BLaER1 treated with 17β-estradiol and CSF1 and Interleukin-3, amounts not matched to agents 10 nM and 100 nM (cell line): ENCODE results near the gene SDHB.

Experiments used
- H3K27ac ChIP-seq, 11 experiments: shearing (Covaris generic); formaldehyde crosslinking; 2 replicates each; pipeline ENCODE4 v1.8.1; 2022
- H3K27me3 ChIP-seq, 11 experiments: shearing (Covaris generic); formaldehyde crosslinking; 2 replicates each; pipeline ENCODE4 v1.8.1; 2022
- H3K36me3 ChIP-seq, 11 experiments: shearing (Covaris generic); formaldehyde crosslinking; 2 replicates each; pipeline ENCODE4 v1.8.1; 2022
- H3K4me1 ChIP-seq, 10 experiments: shearing (Covaris generic); formaldehyde crosslinking; 2 replicates each; pipeline ENCODE4 v1.8.1; 2022
- H3K4me2 ChIP-seq, 11 experiments: shearing (Covaris generic); formaldehyde crosslinking; 2 replicates each; pipeline ENCODE4 v1.8.1; 2022
- H3K4me3 ChIP-seq, 10 experiments: shearing (Covaris generic); formaldehyde crosslinking; 2 replicates each; pipeline ENCODE4 v1.8.1; 2022
- H3K9ac ChIP-seq, 11 experiments: shearing (Covaris generic); formaldehyde crosslinking; 2 replicates each; pipeline ENCODE4 v1.8.1; 2022
- H3K9me3 ChIP-seq, 11 experiments: shearing (Covaris generic); formaldehyde crosslinking; replicated peaks in 1 of 11; 2 replicates each; pipeline ENCODE4 v1.8.1; 2022
- H4K20me1 ChIP-seq, 11 experiments: shearing (Covaris generic); formaldehyde crosslinking; 2 replicates each; pipeline ENCODE4 v1.8.1; 2022
- Cebpa-rat ChIP-seq, 11 experiments: shearing (Covaris generic); IDR thresholded peaks; 2 replicates each; pipeline ENCODE4 v1.8.1; 2022

SDHB gene

DNA sequence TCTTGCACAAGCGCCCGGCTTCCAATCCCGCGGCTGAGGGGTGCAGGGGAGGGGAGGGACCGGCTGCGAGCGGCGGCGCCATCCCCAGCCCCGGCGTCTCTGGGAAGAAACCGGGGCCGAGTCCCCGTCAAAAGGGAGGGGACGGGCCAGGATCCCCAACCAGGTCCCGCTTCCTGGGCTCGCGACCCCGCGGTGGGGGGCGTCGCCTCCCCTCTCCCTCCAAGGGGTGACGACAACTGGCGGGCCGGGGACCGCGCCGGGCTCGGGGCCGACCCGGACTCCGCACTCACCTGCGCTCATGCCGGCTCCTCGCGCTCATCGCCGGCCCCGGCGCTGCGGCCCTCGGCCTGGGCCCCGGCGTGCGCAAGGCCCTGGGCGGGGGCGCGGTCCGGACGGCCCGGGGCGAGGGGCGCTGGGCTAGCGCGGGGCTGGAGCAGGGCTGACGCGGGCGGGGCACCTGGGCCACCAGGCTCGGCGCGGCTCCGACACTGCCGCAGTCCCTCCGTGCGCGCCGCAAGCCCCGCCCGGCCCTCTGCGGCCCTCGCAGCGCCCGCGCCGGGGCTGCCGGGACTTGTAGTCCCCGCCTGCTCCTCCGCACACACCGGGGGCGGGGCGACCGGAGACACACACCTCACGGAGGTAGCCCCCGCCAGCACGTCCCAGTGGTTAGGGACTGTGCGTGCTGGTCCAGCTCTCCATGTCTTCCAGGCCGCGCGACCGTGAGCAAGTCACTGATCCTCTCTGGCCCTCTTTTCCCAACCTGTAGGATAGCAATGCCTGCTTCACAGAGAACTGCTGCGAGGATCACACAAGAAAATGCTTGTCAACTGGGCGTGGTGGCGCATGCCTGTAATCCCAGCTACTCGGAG, 42.2 kb downstream of the SDHB start, which contains the start of gene ATP13A2:
Gene ATP13A2 (minus strand): TSS at position 490 of the 869 bp plus-strand sequence. CDS start 190 bp downstream, at position 300.
- Histone ChIP-seq H3K4me1 (peaks cover 57 to 76% (median 70%) of the 10 kb centered on the region in 10 experiments), H4K20me1 (peaks cover 20 to 55% (median 40%) of the 10 kb centered on the region in 11 experiments; a peak in 21 of 22 replicates), H3K9ac (peak within 1 kb of the TSS; percentile 77 to 90 (median 84)), H3K9me3 (no peaks in the 10 kb centered on the region), H3K36me3 (peaks cover 0 to 12% (median 3%) of the 10 kb centered on the region in 11 experiments; a peak in 9 of 22 replicates), H3K4me2 (peak within 1 kb of the TSS; percentile 94 to 100 (median 98)), H3K27me3 (no peaks in the 10 kb centered on the region), H3K27ac (peak within 1 kb of the TSS in 10 of 11 experiments; percentile 39 to 90 (median 78); a peak in 21 of 22 replicates), H3K4me3 (peak within 1 kb of the TSS; percentile 83 to 98 (median 92))
- TF ChIP-seq Cebpa-rat (IDR thresholded peaks at IDR 0.05) = no peak

DNA sequence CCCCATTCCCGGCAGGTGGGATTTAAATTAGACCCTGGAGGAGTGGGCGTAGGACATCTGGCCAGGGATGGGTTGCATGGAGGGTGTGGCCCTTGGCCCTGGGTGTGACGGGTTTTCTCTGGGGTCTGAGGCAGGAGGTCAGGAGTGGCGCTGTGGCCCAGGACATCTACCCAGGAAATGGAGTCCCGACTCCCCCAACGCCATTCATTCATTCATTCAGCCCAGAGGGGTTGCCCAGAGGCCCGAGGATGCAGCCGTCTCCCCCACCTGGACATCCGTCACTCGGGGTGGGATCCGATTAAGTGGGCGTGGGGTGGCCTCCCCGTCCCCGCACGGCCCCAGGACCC, 42.8 kb downstream of the SDHB start:
- TF ChIP-seq Cebpa-rat (IDR thresholded peaks at IDR 0.05) = no peak
- Histone ChIP-seq H3K4me2 (peak overlapping the region; percentile 94 to 100 (median 98)), H4K20me1 (peaks cover 22 to 61% (median 43%) of the 10 kb centered on the region in 11 experiments; a peak in 21 of 22 replicates)

DNA sequence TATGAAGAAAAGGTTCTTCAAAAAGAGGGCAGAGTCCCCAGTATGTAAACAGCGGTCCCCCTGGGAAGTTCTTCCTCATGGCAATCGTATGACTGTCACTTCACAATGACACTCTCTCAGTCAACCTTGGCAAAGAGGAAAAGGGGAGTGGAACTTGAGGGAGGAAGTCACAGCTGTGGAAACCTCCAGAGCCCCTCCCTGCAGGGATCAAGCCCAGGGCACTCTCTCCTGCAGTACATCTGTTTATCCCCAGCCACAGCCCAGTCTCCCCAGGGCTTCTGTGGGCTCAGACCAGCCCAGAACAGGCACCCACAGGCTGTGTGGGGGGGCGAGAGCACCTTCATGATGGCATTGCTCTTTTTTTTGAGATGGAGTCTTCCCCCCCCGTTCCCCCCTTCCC, 44.1 kb downstream of the SDHB start:
- TF ChIP-seq Cebpa-rat (IDR thresholded peaks at IDR 0.05) = no peak
- Histone ChIP-seq H3K4me3 (peak overlapping the region in 8 of 10 experiments; percentile 8 to 98 (median 94); a peak in 11 of 20 replicates), H3K27ac (peak overlapping the region in 9 of 11 experiments; percentile 48 to 90 (median 77); a peak in 18 of 22 replicates), H3K9ac (peak overlapping the region in 10 of 11 experiments; percentile 4 to 89 (median 80); a peak in 14 of 22 replicates), H4K20me1 (peaks cover 22 to 75% (median 55%) of the 10 kb centered on the region in 11 experiments; a peak in 21 of 22 replicates), H3K36me3 (peaks cover 9 to 28% (median 21%) of the 10 kb centered on the region in 11 experiments; a peak in 21 of 22 replicates), H3K9me3 (no peaks in the 10 kb centered on the region), H3K4me1 (peaks cover 51 to 71% (median 64%) of the 10 kb centered on the region in 10 experiments), H3K4me2 (peak overlapping the region; percentile 94 to 100 (median 98)), H3K27me3 (no peaks in the 10 kb centered on the region)

More for the DNA sequence above, 42.8 kb downstream of the SDHB start:
- peak overlapping the region; percentile 77 to 90 (median 84) for H3K9ac ChIP-seq
- peak overlapping the region in 10 of 11 experiments; percentile 39 to 90 (median 78); a peak in 20 of 22 replicates for H3K27ac ChIP-seq
- H3K9me3 ChIP-seq = no peaks in the 10 kb centered on the region
- H3K27me3 ChIP-seq = no peaks in the 10 kb centered on the region
- H3K4me3 ChIP-seq = peak overlapping the region; percentile 83 to 98 (median 92)
- peaks cover 57 to 76% (median 70%) of the 10 kb centered on the region in 10 experiments for H3K4me1 ChIP-seq
- peaks cover 0 to 15% (median 7%) of the 10 kb centered on the region in 11 experiments; a peak in 12 of 22 replicates for H3K36me3 ChIP-seq

DNA sequence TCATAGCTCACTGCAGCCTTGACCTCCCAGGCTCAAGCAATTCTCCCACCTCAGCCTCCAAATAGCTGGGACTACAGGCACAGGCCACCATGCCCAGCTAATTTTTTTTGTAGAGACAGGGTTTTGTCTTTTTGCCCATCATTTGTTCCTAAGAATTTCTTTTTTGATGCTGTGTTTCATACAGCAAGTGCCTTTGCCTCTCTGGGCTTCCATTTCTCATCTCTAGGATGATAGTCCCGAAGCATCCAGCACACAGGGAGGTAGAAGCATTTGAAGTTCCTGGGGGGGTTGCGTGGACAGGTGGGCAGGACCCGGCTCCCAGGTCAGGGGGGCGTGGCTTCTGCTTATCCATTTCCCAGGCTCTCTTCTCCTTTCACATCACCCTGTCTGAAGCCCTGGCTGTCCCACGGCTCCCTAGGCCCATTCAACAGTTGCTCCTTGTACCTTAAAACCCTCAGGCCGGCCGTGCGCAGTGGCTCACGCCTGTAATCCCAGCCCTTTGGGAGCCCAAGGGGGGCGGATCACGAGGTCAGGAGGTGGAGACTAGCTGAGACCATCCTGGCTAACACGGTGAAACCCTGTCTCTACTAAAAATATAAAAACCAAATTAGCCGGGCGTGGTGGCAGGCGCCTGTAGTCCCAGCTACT, 45.5 kb downstream of the SDHB start:
- peak overlapping the region in 10 of 11 experiments; percentile 94 to 100 (median 98); a peak in 19 of 22 replicates for H3K4me2 ChIP-seq
- no peaks in the 10 kb centered on the region for H3K9me3 ChIP-seq
- H3K4me1 ChIP-seq = peaks cover 37 to 57% (median 50%) of the 10 kb centered on the region in 10 experiments
- peak overlapping the region in 3 of 11 experiments; percentile 4 to 86 (median 75); a peak in 6 of 22 replicates for H3K27ac ChIP-seq
- peaks cover 18 to 41% (median 33%) of the 10 kb centered on the region in 11 experiments for H3K36me3 ChIP-seq
- no peak overlapping the region; a peak in 1 of 20 replicates for H3K4me3 ChIP-seq
- H3K9ac ChIP-seq = peak overlapping the region in 3 of 11 experiments; percentile 41 to 89 (median 45); a peak in 5 of 22 replicates
- no peak for TF ChIP-seq Cebpa-rat (IDR thresholded peaks at IDR 0.05)
- no peaks in the 10 kb centered on the region for H3K27me3 ChIP-seq
- H4K20me1 ChIP-seq = peaks cover 22 to 86% (median 64%) of the 10 kb centered on the region in 11 experiments; a peak in 21 of 22 replicates

DNA sequence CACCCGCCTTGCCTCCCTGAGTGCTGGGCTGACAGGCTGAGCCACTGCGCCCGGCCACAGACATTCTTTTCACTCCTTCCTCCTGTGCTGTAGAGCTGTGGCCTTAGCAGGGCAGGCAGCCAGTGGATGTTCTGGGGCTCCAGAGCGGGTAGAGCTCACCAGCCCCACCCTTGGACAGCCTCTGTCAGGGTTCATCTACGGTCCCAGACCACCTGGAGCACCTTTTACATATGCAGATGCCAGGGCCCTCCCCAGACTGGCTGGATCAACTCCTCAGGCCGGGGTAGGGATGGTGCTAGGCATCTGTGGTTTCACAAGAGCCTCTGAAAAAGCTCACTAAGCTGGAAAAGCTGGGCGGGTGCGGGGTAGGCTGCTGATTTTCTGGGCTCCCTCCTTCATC, 46.7 kb downstream of the SDHB start:
- 0 out of 22 replicates have a peak overlapping the region, but pooled peaks of 1 of the 11 experiments have one; percentile 15 for H3K4me2 ChIP-seq
- peaks cover 26 to 45% (median 38%) of the 10 kb centered on the region in 10 experiments for H3K4me1 ChIP-seq
- no peak overlapping the region; a peak in 1 of 22 replicates for H3K27ac ChIP-seq
- H3K4me3 ChIP-seq = no peak overlapping the region
- H4K20me1 ChIP-seq = peaks cover 22 to 88% (median 64%) of the 10 kb centered on the region in 11 experiments; a peak in 21 of 22 replicates
- TF ChIP-seq Cebpa-rat (IDR thresholded peaks at IDR 0.05) = no peak
- no peaks in the 10 kb centered on the region for H3K9me3 ChIP-seq
- peaks cover 30 to 54% (median 44%) of the 10 kb centered on the region in 11 experiments for H3K36me3 ChIP-seq
- H3K27me3 ChIP-seq = no peaks in the 10 kb centered on the region
- no peak overlapping the region for H3K9ac ChIP-seq

DNA sequence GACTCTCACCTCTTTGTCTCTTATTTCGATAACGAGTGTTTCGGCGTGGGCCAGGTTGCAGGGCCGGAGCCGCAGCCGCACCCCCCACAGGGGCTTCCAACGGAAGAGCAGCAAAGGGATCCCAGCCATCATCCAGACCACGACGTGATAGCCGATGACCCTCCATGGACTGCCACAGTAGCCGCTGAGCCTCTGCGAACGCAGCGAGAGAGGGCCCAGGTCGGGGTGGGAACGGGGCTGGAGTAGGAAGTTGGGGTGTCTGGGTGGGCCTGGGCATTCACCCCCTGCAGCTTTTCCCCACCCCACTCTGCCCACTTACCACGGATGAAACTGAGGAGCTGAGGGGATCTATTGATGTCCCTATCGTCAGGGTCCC, 48.5 kb downstream of the SDHB start:
- H3K4me1 ChIP-seq = peaks cover 17 to 33% (median 27%) of the 10 kb centered on the region in 10 experiments
- no peak overlapping the region for H3K4me2 ChIP-seq
- H3K27ac ChIP-seq = no peak overlapping the region
- no peaks in the 10 kb centered on the region for H3K9me3 ChIP-seq
- peaks cover 22 to 98% (median 58%) of the 10 kb centered on the region in 11 experiments; a peak in 21 of 22 replicates for H4K20me1 ChIP-seq
- no peak for TF ChIP-seq Cebpa-rat (IDR thresholded peaks at IDR 0.05)
- no peak overlapping the region for H3K4me3 ChIP-seq
- peaks cover 44 to 71% (median 61%) of the 10 kb centered on the region in 11 experiments for H3K36me3 ChIP-seq
- H3K27me3 ChIP-seq = no peaks in the 10 kb centered on the region
- no peak overlapping the region for H3K9ac ChIP-seq

DNA sequence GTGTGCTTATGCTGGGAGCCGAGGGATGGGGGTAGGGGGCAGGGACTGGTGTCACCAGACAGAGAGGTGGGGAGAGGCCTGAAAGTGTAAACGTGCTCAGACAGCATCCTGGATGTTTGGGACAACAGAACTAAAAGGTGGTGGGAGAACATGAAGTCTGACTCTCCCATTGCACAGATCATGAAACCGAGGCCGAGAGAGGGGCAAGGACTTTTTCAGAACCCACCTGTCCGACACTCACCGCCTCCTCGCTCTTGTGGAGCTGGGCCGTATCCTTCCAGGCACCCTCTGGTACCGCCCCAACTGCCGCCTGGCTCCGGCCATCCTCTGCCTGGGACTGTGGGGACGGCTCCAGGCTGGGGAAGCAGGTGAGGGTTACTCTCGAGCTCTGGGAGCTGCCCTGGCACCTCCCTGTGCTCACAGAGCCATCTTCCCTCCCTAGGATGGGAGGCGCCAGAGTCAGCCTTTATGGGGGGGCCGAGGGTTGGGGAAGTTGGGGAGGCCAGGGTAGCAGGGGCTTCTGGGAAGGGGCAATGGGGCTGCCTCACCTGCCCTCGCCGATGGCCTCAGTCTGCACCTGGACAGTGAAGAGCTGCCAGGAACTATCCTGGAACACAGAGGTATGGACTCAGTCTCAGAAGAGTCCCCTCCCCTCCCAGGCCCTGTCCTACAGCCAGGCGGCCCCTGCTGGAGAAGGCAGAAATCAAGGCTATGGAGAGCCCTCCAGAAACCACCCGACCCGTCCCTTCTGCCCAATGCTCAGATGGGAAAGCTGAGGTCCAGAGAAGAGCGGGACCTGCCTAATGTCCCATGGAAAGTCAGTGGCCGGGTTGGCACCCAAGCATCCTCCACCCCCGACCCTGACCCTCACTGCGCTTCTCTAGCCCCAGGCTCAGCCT, 49.1 kb downstream of the SDHB start:
- H3K4me1 ChIP-seq = peaks cover 10 to 26% (median 20%) of the 10 kb centered on the region in 10 experiments
- no peak for TF ChIP-seq Cebpa-rat (IDR thresholded peaks at IDR 0.05)
- no peak overlapping the region; a peak in 1 of 22 replicates for H3K27ac ChIP-seq
- no peak overlapping the region for H3K4me3 ChIP-seq
- no peak overlapping the region for H3K4me2 ChIP-seq
- no peaks in the 10 kb centered on the region for H3K9me3 ChIP-seq
- H3K36me3 ChIP-seq = peaks cover 46 to 75% (median 65%) of the 10 kb centered on the region in 11 experiments
- H3K27me3 ChIP-seq = no peaks in the 10 kb centered on the region
- peaks cover 22 to 96% (median 57%) of the 10 kb centered on the region in 11 experiments; a peak in 21 of 22 replicates for H4K20me1 ChIP-seq
- H3K9ac ChIP-seq = no peak overlapping the region
